Activated naive CD8-positive, alpha-beta T cell treated with anti-CD3 and anti-CD28 coated beads, Interleukin-2, amount 50 U/mL, for 16 hours (primary cell): ENCODE data around the gene PRKCE.

Experiments used
- DNase-seq: peaks from one replicate; pipeline ENCODE4 v3.0.0-alpha.2; 2020; ENCODE audit warnings: low read depth, low spot score

PRKCE gene

GRCh38 chr2:45962177-45962921 lies 310.9 kb downstream of the PRKCE start:
- no peak for DNase-seq

GRCh38 chr2:45963816-45964215 lies 312.3 kb downstream of the PRKCE start:
- no peak for DNase-seq

- DNase-seq = no peak
These were observed 312.9 kb downstream of the PRKCE start for GRCh38 chr2:45964223-45964841.

GRCh38 chr2:45964906-45965305 lies 313.4 kb downstream of the PRKCE start:
- no peak for DNase-seq

GRCh38 chr2:45965871-45966498 lies 314.5 kb downstream of the PRKCE start:
- DNase-seq = no peak

- DNase-seq = no peak
These were observed 317.6 kb downstream of the PRKCE start for GRCh38 chr2:45968946-45969584.

- no peak for DNase-seq
These were observed 322.0 kb downstream of the PRKCE start for GRCh38 chr2:45973426-45973825.

- DNase-seq = no peak
These were observed 322.6 kb downstream of the PRKCE start for GRCh38 chr2:45974056-45974455.

GRCh38 chr2:45974762-45975408 lies 323.4 kb downstream of the PRKCE start:
- DNase-seq = no peak

GRCh38 chr2:45975752-45976517 lies 324.5 kb downstream of the PRKCE start:
- DNase-seq = no peak

GRCh38 chr2:45978302-45978859 lies 326.9 kb downstream of the PRKCE start:
- DNase-seq = no peak

GRCh38 chr2:45979065-45979464 lies 327.6 kb downstream of the PRKCE start:
- no peak for DNase-seq

- DNase-seq = no peak
These were observed 328.8 kb downstream of the PRKCE start for GRCh38 chr2:45980161-45980865.

- DNase-seq = no peak
These were observed 330.0 kb downstream of the PRKCE start for GRCh38 chr2:45981384-45981930.

GRCh38 chr2:45982096-45982495 lies 330.6 kb downstream of the PRKCE start:
- DNase-seq = no peak

GRCh38 chr2:45983213-45983612 lies 331.7 kb downstream of the PRKCE start:
- no peak for DNase-seq

- no peak for DNase-seq
These were observed 332.9 kb downstream of the PRKCE start for GRCh38 chr2:45984366-45984765.

GRCh38 chr2:45984896-45985473 lies 333.5 kb downstream of the PRKCE start:
- DNase-seq = no peak

GRCh38 chr2:45986509-45986908 lies 335.0 kb downstream of the PRKCE start:
- DNase-seq = no peak

GRCh38 chr2:45987856-45988255 lies 336.4 kb downstream of the PRKCE start:
- no peak for DNase-seq
